Activated T-cell treated with anti-CD3 and anti-CD28 coated beads, Interleukin-2, amount 50 U/mL, for 24 hours (primary cell): ENCODE measurements around the gene ULBP3.
"Not testable (repeated sequence)": the region's sequence is repeated elsewhere in the genome, so short reads cannot be mapped to it uniquely, and the experiment has no call there.

ENCODE experiments used
- DNase-seq: peaks from one replicate; pipeline ENCODE4 v3.0.0-alpha.2; 2020
- H3K27ac Mint-ChIP-seq: 2 replicates; pipeline ENCODE4 v1.8.0; 2020; ENCODE audit warnings: mild to moderate bottlenecking, mixed read lengths
- H3K27me3 Mint-ChIP-seq: 2 replicates; pipeline ENCODE4 v1.8.0; 2020; ENCODE audit warnings: mixed read lengths
- H3K36me3 Mint-ChIP-seq: 2 replicates; pipeline ENCODE4 v1.8.0; 2020; ENCODE audit warnings: low read depth, mixed read lengths
- H3K4me1 Mint-ChIP-seq: 2 replicates; pipeline ENCODE4 v1.8.0; 2020; ENCODE audit warnings: low read depth, mixed read lengths
- H3K4me3 Mint-ChIP-seq: 2 replicates; pipeline ENCODE4 v1.8.0; 2020; ENCODE audit warnings: mild to moderate bottlenecking, moderate library complexity, mixed read lengths
- H3K9me3 Mint-ChIP-seq: 2 replicates; pipeline ENCODE4 v1.8.0; 2020; ENCODE audit warnings: mixed read lengths

The ULBP3 gene

GRCh38 chr6:150088481-150089154 lies 19.7 kb upstream of the ULBP3 start:
- Mint-ChIP-seq H3K36me3 (no peaks in the 10 kb centered on the region), H3K9me3 (no peaks in the 10 kb centered on the region), H3K4me1 (no peaks in the 10 kb centered on the region), H3K4me3 (no peak overlapping the region), H3K27me3 (peaks cover 14% of the 10 kb centered on the region), H3K27ac (no peak overlapping the region)
- no peak for DNase-seq

GRCh38 chr6:150087336-150087735 lies 18.4 kb upstream of the ULBP3 start:
- Mint-ChIP-seq H3K27ac (no peak overlapping the region), H3K27me3 (peaks cover 19% of the 10 kb centered on the region), H3K4me1 (no peaks in the 10 kb centered on the region), H3K36me3 (no peaks in the 10 kb centered on the region), H3K9me3 (no peaks in the 10 kb centered on the region), H3K4me3 (no peak overlapping the region)
- DNase-seq, result no peak

GRCh38 chr6:150086026-150086425 lies 17.1 kb upstream of the ULBP3 start:
- no peaks in the 10 kb centered on the region for H3K36me3 Mint-ChIP-seq
- H3K9me3 Mint-ChIP-seq, result no peaks in the 10 kb centered on the region
- no peak overlapping the region for H3K4me3 Mint-ChIP-seq
- H3K27ac Mint-ChIP-seq, result no peak overlapping the region
- no peaks in the 10 kb centered on the region for H3K4me1 Mint-ChIP-seq
- H3K27me3 Mint-ChIP-seq, result peaks cover 19% of the 10 kb centered on the region
- no peak for DNase-seq

GRCh38 chr6:150084426-150084825 lies 15.5 kb upstream of the ULBP3 start:
- no peak overlapping the region for H3K4me3 Mint-ChIP-seq
- DNase-seq, result no peak
- H3K27ac Mint-ChIP-seq, result no peak overlapping the region
- H3K9me3 Mint-ChIP-seq, result no peaks in the 10 kb centered on the region
- peaks cover 22% of the 10 kb centered on the region for H3K27me3 Mint-ChIP-seq
- no peaks in the 10 kb centered on the region for H3K36me3 Mint-ChIP-seq
- peaks cover 10% of the 10 kb centered on the region for H3K4me1 Mint-ChIP-seq

DNA sequence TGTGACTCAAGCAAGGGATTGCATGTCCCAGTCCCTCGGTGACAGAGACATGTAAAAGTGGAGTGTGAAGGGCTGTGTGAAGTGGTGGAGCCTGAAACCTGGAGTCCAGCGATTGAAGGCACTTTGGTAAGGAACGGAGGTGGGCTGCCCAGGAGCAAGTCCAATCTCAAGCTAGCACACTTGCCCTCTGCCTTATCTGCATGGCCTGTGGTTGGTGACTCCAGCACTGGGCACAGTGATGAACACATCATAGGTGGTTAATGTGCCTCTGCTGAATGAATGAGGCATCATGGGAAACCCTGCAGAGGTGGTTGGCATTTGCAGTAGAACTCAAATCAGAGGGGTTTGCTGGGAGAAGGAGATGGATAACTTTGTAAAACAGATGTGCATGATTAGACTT lies 14.9 kb upstream of the ULBP3 start:
- Mint-ChIP-seq H3K9me3 (no peaks in the 10 kb centered on the region), H3K4me3 (no peak overlapping the region), H3K27ac (no peak overlapping the region), H3K36me3 (no peaks in the 10 kb centered on the region), H3K27me3 (peaks cover 23% of the 10 kb centered on the region), H3K4me1 (peaks cover 15% of the 10 kb centered on the region)
- no peak for DNase-seq

DNA sequence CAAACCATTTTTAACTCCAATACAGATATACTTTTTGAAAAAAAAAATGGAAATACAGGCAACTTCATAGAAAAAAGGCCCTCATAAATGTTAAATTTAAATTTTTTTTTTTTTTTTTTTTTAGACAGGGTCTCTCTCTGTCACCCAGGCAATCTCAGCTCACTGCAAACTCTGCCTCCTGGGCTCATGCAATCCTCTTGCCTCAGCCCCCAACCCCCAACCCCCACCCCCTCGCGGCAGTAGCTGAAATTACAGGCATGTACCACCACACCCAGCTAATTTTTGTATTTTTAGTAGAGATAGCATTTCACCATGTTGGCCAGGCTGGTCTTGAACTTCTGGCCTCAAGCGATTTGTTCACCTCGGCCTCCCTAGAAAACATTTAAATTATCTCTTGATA lies 12.8 kb upstream of the ULBP3 start:
- no peaks in the 10 kb centered on the region for H3K36me3 Mint-ChIP-seq
- no peaks in the 10 kb centered on the region for H3K9me3 Mint-ChIP-seq
- no peak overlapping the region for H3K4me3 Mint-ChIP-seq
- H3K4me1 Mint-ChIP-seq, result peaks cover 19% of the 10 kb centered on the region
- H3K27me3 Mint-ChIP-seq, result peaks cover 25% of the 10 kb centered on the region
- DNase-seq, result no peak
- H3K27ac Mint-ChIP-seq, result no peak overlapping the region

GRCh38 chr6:150079604-150080003 lies 10.7 kb upstream of the ULBP3 start:
- no peaks in the 10 kb centered on the region for H3K36me3 Mint-ChIP-seq
- H3K4me1 Mint-ChIP-seq, result peaks cover 26% of the 10 kb centered on the region
- peak; percentile 45 for DNase-seq
- no peaks in the 10 kb centered on the region for H3K9me3 Mint-ChIP-seq
- peak overlapping the region; percentile 13 for H3K4me3 Mint-ChIP-seq
- no peak overlapping the region for H3K27ac Mint-ChIP-seq
- peaks cover 27% of the 10 kb centered on the region for H3K27me3 Mint-ChIP-seq

GRCh38 chr6:150078788-150079187 lies 9.9 kb upstream of the ULBP3 start:
- peaks cover 30% of the 10 kb centered on the region for H3K27me3 Mint-ChIP-seq
- no peak overlapping the region for H3K27ac Mint-ChIP-seq
- no peaks in the 10 kb centered on the region for H3K9me3 Mint-ChIP-seq

DNA sequence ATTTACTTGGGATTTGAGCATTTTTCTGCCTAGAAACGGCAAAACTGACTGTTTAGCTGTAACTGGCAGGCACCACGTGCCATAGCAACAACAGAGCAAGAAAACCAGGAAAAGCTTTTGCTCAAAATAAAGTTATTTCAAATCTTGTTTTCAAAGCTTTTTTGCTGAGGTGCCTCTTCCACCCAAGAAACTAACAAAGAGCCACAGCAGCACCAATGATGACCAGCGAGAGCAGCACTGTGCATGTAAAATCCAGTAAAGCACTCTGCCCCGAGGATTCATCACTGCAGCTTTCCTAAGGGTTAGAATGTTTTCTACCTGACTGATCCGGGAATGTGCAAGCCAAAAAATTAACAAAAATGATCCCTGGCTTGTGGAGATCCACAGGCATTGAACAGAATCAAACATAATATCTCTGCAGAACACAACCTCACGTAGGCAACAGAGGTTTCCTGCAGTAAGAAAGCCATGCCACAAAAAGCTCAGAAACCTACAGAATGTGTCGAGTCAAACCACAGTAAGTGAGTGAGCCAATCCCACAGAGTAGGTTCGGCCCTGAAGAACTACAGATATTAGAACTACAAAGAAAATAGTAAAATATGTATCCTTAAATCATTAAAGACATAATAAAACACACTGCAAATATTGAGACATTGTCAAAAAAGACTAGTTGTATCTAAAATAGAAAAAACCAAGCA lies 7.4 kb upstream of the ULBP3 start:
- H3K27me3 Mint-ChIP-seq, result peaks cover 29% of the 10 kb centered on the region
- no peaks in the 10 kb centered on the region for H3K9me3 Mint-ChIP-seq
- H3K4me1 Mint-ChIP-seq, result peaks cover 31% of the 10 kb centered on the region
- H3K4me3 Mint-ChIP-seq, result no peak overlapping the region
- H3K27ac Mint-ChIP-seq, result no peak overlapping the region
- no peak for DNase-seq
- H3K36me3 Mint-ChIP-seq, result no peaks in the 10 kb centered on the region

More at GRCh38 chr6:150078788-150079187, 9.9 kb upstream of the ULBP3 start:
- H3K4me3 Mint-ChIP-seq, result no peak overlapping the region
- H3K36me3 Mint-ChIP-seq, result no peaks in the 10 kb centered on the region
- H3K4me1 Mint-ChIP-seq, result peaks cover 26% of the 10 kb centered on the region
- DNase-seq, result no peak

- Mint-ChIP-seq H3K27me3 (peaks cover 26% of the 10 kb centered on the region), H3K4me1 (peaks cover 31% of the 10 kb centered on the region), H3K4me3 (no peak overlapping the region), H3K36me3 (no peaks in the 10 kb centered on the region), H3K9me3 (no peaks in the 10 kb centered on the region), H3K27ac (no peak overlapping the region)
- DNase-seq, result no peak
Observed at GRCh38 chr6:150075034-150075421, 6.1 kb upstream of the ULBP3 start.

GRCh38 chr6:150074396-150075033 lies 5.6 kb upstream of the ULBP3 start:
- not testable (repeated sequence) for H3K9me3 Mint-ChIP-seq

DNA sequence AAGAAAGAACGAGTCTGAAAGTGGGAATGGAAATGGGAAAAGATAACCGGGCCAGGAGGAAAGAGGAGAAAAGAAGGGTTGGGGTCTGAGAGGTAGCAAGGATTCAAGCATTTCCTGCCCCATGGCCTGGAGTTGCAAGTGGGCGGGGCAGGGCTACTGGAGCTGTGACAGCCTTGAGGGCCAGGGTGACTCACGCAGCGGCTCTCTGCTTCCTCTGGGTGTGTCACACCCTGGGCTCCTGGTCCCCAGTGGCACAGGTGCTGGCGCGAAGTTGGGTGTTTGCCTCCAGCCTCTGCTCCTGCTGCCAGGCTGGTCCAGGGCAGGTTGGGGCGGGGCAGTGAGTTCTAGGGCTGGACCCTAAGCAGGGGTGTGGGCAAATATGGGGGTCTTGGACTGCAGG lies 3.3 kb upstream of the ULBP3 start:
- Mint-ChIP-seq H3K9me3 (no peaks in the 10 kb centered on the region), H3K27me3 (peaks cover 22% of the 10 kb centered on the region), H3K27ac (no peak overlapping the region), H3K4me3 (no peak overlapping the region), H3K4me1 (peaks cover 29% of the 10 kb centered on the region), H3K36me3 (no peaks in the 10 kb centered on the region)
- DNase-seq, result peak; percentile 50

More at GRCh38 chr6:150074396-150075033, 5.6 kb upstream of the ULBP3 start:
- H3K4me3 Mint-ChIP-seq, H3K27ac Mint-ChIP-seq, DNase-seq, H3K36me3 Mint-ChIP-seq: not testable (repeated sequence)
- H3K4me1 Mint-ChIP-seq, result peaks cover 26% of the 10 kb centered on the region
- H3K27me3 Mint-ChIP-seq, result peaks cover 26% of the 10 kb centered on the region

- Mint-ChIP-seq H3K27ac (no peak overlapping the region), H3K36me3 (no peaks in the 10 kb centered on the region), H3K4me1 (peaks cover 19% of the 10 kb centered on the region), H3K9me3 (no peaks in the 10 kb centered on the region), H3K4me3 (no peak overlapping the region), H3K27me3 (peaks cover 21% of the 10 kb centered on the region)
- no peak for DNase-seq
Observed at GRCh38 chr6:150070236-150070818, 1.4 kb upstream of the ULBP3 start.

- no peaks in the 10 kb centered on the region for H3K9me3 Mint-ChIP-seq
- H3K4me1 Mint-ChIP-seq, result peaks cover 19% of the 10 kb centered on the region
- no peak overlapping the region for H3K4me3 Mint-ChIP-seq
- no peak overlapping the region for H3K27ac Mint-ChIP-seq
- no peaks in the 10 kb centered on the region for H3K36me3 Mint-ChIP-seq
- H3K27me3 Mint-ChIP-seq, result peaks cover 18% of the 10 kb centered on the region
- no peak for DNase-seq
Observed at GRCh38 chr6:150069706-150070105, 785 bp upstream of the ULBP3 start.

- Mint-ChIP-seq H3K4me1 (peaks cover 19% of the 10 kb centered on the region), H3K27ac (no peak overlapping the region), H3K36me3 (no peaks in the 10 kb centered on the region), H3K4me3 (peak overlapping the region; percentile 75), H3K9me3 (no peaks in the 10 kb centered on the region), H3K27me3 (peaks cover 9% of the 10 kb centered on the region)
- DNase-seq, result no peak
Observed at GRCh38 chr6:150068151-150068550, 770 bp downstream of the ULBP3 start.
